Breast epithelium (tissue), 4 donors: Measurements from ENCODE around the gene OR56A1. TPM values are rescaled to one million over a fixed set of nuclear protein-coding genes. Genes with fewer than 3 reads are reported as not detected.

Experiments
- DNase-seq, 2 donors: peaks; one replicate each; pipeline ENCODE4 v3.0.0-alpha.2; 2019; ENCODE audit warnings: low spot score in 2 of 2
- H3K27ac ChIP-seq, 2 donors: fragments of 200-600 bp; sonication (generic) in 1 of 2; one replicate each; pipeline ENCODE4 v1.5.1; 2016 to 2019; ENCODE audit warnings: mild to moderate bottlenecking in 1 of 2
- H3K27me3 ChIP-seq, 2 donors: fragments of 200-600 bp; sonication (generic) in 1 of 2; one replicate each; pipeline versions ENCODE4 v1.5.1 to v1.6.0; 2017 to 2019; ENCODE audit warnings: control low read depth in 1 of 2, mild to moderate bottlenecking in 1 of 2
- H3K36me3 ChIP-seq: fragments of 200-600 bp; one replicate; pipeline ENCODE4 v1.5.1; 2019
- H3K4me1 ChIP-seq, 2 donors: fragments of 200-600 bp; sonication (generic); one replicate each; pipeline ENCODE4 v1.5.1; 2016 to 2019; ENCODE audit warnings: control low read depth in 1 of 2
- H3K4me3 ChIP-seq, 3 donors: fragments of 200-600 bp; sonication (generic); 1 replicate in 2 of 3; 2 replicates in 1 of 3; pipeline ENCODE4 v1.5.1; 2016 to 2019; ENCODE audit warnings: mild to moderate bottlenecking in 3 of 3, moderate library complexity in 2 of 3
- H3K9me3 ChIP-seq, 2 donors: fragments of 200-600 bp; sonication (generic) in 1 of 2; one replicate each; pipeline ENCODE4 v1.5.1; 2016 to 2019; ENCODE audit warnings: control low read depth in 1 of 2
- CTCF ChIP-seq, 3 donors: fragments of 450-650 bp; IDR thresholded peaks; one replicate each; pipeline ENCODE4 v1.5.1; 2016 to 2017; ENCODE audit warnings: antibody characterized with exemption in 3 of 3, mild to moderate bottlenecking in 3 of 3, moderate library complexity in 3 of 3
- POLR2A ChIP-seq: fragments of 450-650 bp; IDR thresholded peaks from one replicate; pipeline ENCODE4 v1.6.1; 2016; ENCODE audit warnings: antibody characterized with exemption, mild to moderate bottlenecking, moderate library complexity
- POLR2AphosphoS5 ChIP-seq, 3 donors: sonication (generic); formaldehyde crosslinking; IDR thresholded peaks; one replicate each; pipeline ENCODE4 v1.6.1; 2017; ENCODE audit warnings: antibody characterized with exemption in 3 of 3
- intact Hi-C: fragments of 100-400 bp; cut with DNase I; formaldehyde crosslinking; loops from one replicate; pipeline ENCODE4 v1.15.1; 2023; ENCODE audit warnings: low total_unique reads
- total RNA-seq, 3 donors: library from RNA; depleted of rRNA; stranded (reverse); fragments of >200 nt; gene quantifications; one replicate each; pipeline ENCODE4 v1.1.0, GENCODE V29; 2016

OR56A1 gene
- total RNA-seq, 3 donors from 2014 or later: not detected

- Histone ChIP-seq H3K4me3 (no peak overlapping the region), H3K27ac (no peak overlapping the region), H3K9me3 (no peaks in the 10 kb centered on the region), H3K36me3 (no peaks in the 10 kb centered on the region), H3K4me1 (no peaks in the 10 kb centered on the region), H3K27me3 (no peaks in the 10 kb centered on the region)
- intact Hi-C loops: loop anchor here (10.0 kb wide), 1 partner anchor 1001 kb away; no protein-coding TSS in a partner anchor
- TF ChIP-seq POLR2AphosphoS5 (IDR thresholded peaks at IDR 0.05) (no peak), CTCF (IDR thresholded peaks at IDR 0.05) (no peak), POLR2A (no peak)
- DNase-seq: no peak
These were observed 57.0 kb downstream of the OR56A1 start for GRCh38 chr11:5973530-5973929.

Other genes starting within 250 kb of the OR56A1 start
- gene OR52N5, start 247.4 kb downstream of the OR56A1 start, total RNA-seq: under 1 TPM in 1 of 3 donors, not detected in 2; 0.29 TPM
- under 1 TPM in 2 of 3 donors, not detected in 1; under 0.01 to 0.73 TPM for gene OR52N1, start 239.5 kb downstream of the OR56A1 start, total RNA-seq
- not detected for gene OR52N2, start 221.8 kb downstream of the OR56A1 start, total RNA-seq
- gene OR52E6, start 188.9 kb downstream of the OR56A1 start, total RNA-seq: not detected
- not detected for gene OR52E8, start 173.1 kb downstream of the OR56A1 start, total RNA-seq
- gene OR52E4, start 150.1 kb downstream of the OR56A1 start, total RNA-seq: not detected
- gene OR52E5, start 137.6 kb downstream of the OR56A1 start, total RNA-seq: not detected
- not detected for gene OR56A3, start 88.5 kb downstream of the OR56A1 start, total RNA-seq
- not detected for gene OR56A5, start 62.3 kb downstream of the OR56A1 start, total RNA-seq
- not detected for gene OR52L1, start 43.8 kb downstream of the OR56A1 start, total RNA-seq
- not detected for gene OR56A4, start 23.8 kb downstream of the OR56A1 start, total RNA-seq
- gene OR56B4, start 76.9 kb upstream of the OR56A1 start, total RNA-seq: not detected
- under 1 TPM in 1 of 3 donors, not detected in 2; 0.33 TPM for gene OR52B2, start 139.6 kb upstream of the OR56A1 start, total RNA-seq
- not detected for gene OR52W1, start 168.5 kb upstream of the OR56A1 start, total RNA-seq
- not detected for gene C11orf42, start 174.8 kb upstream of the OR56A1 start, total RNA-seq
- gene FHIP1B, start 203.9 kb upstream of the OR56A1 start, total RNA-seq: 10 to 100 TPM; 34.7 to 42.6 (median 42.1) TPM
- gene CNGA4, start 208.3 kb upstream of the OR56A1 start, total RNA-seq: under 1 TPM in 2 of 3 donors, not detected in 1; 0.29 to 0.48 TPM
- not detected for gene CCKBR, start 229.1 kb upstream of the OR56A1 start, total RNA-seq